Stromal cell of bone marrow (primary cell): ENCODE data around the gene NOS1AP.

ENCODE experiments used
- DNase-seq: peaks from one replicate; pipeline ENCODE4 v3.0.0-alpha.2; 2012; ENCODE audit warnings: low read depth

The NOS1AP gene

DNA sequence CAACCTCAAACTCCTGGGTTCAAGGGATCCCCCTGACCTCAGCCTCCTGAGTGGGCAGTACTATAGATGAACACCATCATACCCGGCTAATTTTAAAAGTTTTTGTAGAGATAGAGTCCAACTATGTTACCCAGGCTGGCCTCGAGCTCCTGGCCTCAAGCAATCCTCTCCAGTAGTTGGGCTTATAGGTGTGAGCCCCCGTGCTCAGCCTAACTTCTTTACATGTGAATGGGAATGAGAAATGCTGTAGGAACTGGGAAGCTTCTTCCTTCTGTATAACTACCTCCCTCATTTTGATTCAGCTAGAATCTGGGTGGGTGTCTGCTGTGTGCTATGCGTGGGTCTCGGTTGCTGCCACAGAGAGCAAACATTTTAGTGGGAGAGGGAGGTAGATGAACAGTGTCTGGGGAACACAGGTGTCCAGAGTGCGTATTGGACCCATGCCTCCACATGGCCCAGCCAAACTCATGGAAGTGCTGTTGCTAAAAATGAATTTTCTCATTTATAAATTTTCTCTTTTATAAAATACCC lies 150.6 kb downstream of the NOS1AP start:
- DNase-seq, result no peak

GRCh38 chr1:162222014-162222413 lies 152.5 kb downstream of the NOS1AP start:
- no peak for DNase-seq

DNA sequence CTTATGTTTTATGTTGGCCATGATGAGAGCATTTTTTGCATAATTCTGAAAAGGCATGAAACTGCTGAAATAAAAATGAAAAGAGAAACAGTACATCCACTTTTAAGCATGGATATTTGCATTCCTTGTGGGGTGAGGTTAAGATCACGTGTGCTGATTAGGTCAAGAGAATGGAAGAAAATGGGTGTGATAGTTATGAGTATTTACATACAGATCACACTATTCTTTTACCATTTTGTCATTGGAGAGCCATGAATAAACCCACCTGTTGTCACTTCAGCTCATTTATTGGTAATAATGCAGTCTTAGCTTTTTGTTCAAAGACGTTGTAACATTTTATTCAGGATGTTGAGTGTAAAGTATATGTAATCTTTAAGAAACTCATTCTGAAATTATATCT lies 153.2 kb downstream of the NOS1AP start:
- DNase-seq, result no peak

DNA sequence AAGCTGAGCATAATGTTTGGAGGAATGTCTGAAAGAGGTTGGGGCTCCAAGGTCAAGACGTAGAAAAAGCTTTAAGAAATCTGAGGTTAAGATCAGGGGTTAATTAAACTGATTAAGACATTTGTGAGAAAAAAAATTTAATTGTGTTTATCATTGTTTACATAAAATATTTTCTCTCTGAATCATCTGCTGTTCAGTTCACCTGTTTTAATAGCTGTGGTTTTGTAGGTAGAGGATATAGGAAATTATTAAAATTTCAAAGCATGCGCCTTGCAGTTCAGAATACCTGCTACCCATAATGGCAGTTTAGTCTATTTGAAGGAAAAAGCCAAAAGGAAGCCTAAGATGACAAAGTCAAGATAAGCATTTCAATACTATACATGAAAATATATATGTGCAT lies 154.0 kb downstream of the NOS1AP start:
- DNase-seq, result no peak

DNA sequence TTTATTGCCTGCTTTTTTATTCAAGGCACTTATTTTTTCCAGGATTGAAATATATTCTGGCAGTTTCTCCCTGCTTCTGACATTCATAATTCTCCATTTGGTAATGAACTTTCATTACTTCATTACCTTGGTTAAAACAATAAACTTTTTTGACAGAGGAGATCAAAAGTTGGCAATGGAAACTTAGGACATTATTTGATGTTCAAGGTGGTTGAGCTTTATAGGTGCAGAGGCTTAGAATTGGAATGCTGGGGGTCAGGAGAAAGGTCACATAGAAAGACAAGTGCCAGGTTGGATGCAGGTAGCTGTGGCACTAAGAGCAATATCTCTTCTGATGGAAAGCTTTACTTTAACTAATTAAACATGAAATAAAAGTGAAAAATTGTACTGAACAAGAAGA lies 154.8 kb downstream of the NOS1AP start:
- DNase-seq, result no peak

GRCh38 chr1:162228586-162228985 lies 159.1 kb downstream of the NOS1AP start:
- DNase-seq, result no peak

GRCh38 chr1:162229549-162229948 lies 160.1 kb downstream of the NOS1AP start:
- no peak for DNase-seq

- DNase-seq, result no peak
These were observed 160.6 kb downstream of the NOS1AP start for GRCh38 chr1:162230096-162230495.

GRCh38 chr1:162230517-162230916 lies 161.0 kb downstream of the NOS1AP start:
- no peak for DNase-seq

DNA sequence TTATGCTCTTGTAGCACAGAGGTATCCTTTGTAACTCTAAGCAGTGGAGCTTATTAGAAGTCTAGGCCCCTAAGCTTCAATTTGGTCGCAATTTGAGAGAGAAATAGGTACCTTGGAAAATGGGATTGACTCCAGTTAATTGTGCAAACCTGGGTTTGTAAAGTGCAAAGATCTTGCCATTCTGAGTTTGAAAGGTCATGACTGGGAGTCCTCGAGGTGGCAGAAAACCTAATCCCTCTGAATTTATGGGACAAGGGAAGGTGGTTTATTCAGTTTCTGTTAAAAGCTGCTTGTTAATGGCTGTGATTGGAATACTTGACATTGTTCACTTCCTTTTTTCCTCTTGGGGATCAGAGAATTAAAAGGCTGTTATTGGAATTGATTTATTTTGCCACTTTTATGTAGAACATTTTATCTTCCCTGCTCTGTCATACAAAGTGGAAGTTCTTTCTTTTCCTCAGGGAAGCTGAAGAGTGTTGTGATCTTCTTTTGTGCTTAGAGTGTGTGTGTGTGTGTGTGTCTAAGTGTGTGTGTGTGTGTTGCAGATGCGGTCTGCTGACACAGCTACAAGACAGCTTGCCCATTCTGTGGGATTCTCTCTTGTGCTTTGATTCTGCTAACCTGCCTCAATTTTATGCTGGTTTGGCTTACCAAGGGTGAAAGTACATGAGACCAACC lies 162.7 kb downstream of the NOS1AP start:
- no peak for DNase-seq

GRCh38 chr1:162233066-162233465 lies 163.6 kb downstream of the NOS1AP start:
- DNase-seq, result no peak

DNA sequence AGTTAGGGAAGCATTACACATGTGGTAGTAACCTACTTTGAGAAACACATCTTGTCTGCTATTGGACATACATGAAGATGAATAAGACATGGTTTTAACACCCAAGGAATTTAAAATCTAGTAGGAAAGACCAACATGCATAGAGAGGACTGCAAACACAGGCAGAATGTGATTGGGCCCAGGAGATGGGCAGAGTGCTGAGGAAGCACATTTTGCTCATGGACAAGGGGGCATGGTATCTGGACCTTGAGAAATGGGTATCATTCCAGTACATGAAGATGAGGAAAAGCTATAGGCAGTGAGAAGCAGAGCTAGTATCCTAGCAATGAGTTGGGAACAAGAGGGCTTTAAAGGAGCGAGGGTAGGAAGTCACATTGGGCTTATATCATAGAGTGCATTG lies 164.4 kb downstream of the NOS1AP start:
- no peak for DNase-seq

GRCh38 chr1:162234571-162234970 lies 165.1 kb downstream of the NOS1AP start:
- DNase-seq, result no peak

- no peak for DNase-seq
These were observed 165.8 kb downstream of the NOS1AP start for GRCh38 chr1:162235241-162235800.

DNA sequence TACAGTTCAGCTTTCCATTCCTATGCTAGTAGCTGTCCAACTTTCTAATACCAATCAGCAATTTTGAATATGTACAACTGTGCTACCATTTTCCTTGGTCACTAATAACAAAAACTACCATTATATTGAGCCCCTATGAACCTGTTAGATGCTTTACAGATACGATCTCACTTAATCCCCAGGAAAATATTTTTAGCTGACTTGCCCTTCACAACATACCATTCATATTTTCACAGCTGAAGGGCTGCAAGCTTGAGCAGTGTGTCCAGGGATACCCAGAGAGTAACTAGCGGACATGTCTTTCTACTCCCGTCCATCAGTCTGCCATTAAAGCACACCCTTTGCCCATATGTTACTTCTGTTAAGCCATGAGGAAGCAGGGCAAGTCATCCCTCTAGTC lies 166.7 kb downstream of the NOS1AP start:
- DNase-seq, result no peak

- no peak for DNase-seq
These were observed 167.1 kb downstream of the NOS1AP start for GRCh38 chr1:162236618-162237017.

DNA sequence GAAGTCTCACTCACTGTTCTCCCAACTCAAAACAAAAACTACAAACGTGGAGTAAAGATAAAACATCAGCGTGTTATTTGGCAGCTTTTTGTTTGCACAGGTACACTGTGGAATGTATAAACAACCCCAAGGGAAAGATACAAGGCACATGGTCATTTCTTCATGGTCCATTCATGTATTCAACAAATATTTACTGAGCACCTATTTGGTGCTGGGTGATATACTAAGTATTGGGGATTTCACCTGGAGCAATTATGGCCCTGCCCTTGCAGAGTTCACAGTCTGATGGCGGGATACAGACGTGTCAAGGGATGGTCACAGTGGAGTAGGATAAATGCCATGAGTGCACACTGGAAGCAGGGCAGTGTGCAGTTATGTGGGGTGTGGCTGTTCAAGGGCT lies 171.1 kb downstream of the NOS1AP start:
- no peak for DNase-seq

DNA sequence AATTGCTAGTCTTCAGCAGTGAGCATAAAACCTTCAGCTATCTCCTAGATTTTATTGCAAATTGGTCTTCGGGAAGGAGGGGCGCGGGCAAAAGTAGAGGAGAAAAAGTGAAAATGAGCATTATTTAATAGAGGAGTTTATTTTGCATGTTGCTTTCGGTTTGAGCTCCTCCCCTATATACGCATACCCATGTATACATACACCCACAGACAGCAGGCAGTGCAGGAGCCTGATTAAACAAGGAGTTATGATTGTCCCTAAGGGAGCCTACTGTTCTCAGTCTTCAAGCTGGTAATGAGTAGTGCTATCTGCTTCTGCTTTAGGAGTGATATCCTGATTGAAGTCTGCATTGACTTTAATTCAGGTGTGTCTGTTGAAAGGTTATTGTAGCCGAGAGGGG lies 173.3 kb downstream of the NOS1AP start:
- DNase-seq, result no peak

DNA sequence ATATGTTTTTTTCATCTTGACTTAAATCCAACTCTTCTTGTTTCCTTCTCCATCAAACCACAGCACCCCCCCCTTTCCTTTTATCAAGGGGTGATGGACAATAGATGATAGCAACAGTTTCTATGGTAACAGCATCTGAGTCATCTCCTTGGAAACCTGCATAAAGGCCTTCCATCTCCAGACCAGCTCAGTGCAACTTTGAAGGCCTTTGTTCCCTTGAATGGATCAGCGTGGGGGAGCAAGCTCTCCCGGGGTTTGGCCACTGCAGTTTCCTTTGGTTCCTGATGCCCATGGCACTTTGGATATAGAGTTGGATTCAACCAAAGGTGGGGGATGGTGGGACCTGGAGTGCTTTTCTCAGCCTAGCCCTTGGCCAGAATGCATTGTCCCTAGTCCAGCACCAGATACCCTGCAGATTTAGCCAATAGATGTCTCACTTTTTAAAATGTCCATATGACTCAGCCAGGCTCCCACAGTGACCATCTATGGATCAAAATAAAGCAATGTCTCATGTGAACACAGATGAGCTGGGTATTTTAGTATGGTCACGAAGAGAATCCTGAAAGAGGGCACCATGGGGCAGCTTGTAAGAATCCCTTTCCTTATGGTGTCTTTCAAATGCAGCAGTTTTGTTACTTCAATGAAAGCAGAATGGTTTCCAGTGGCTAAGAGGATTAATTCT lies 179.5 kb downstream of the NOS1AP start:
- no peak for DNase-seq

DNA sequence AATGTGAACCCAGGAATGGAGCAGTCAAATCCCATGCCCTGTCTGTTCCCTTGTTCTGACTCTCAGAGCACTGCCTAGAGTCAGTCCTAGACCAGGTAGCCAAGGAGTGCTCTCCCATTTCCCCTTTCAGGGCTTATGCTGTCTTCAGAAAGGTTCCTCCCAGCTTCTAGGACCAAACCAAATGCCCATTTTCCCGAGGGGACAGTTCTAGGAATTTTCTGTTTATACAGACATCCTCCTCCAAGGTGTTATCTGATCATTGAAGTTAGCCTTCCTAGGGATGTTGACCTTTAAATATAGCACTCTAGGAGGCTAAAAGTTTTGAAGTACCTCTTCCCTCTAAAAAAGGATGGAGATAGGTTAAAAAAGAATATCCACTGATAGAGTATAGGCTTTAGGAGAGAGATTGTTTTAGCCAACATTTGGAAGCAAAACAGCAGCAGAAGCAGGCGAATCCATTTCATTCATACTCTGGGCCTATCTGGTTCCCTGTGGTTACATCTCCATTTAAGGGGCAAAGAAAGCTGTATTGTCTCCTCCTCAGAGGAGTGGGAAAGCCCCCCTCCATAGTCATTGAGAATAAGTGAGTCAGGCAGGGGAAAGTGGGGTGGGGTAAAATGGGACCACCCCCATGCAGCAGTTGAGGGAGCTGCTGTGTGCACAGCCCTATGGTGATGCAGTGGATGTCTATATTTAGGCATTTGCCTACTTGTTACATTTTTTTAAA lies 180.7 kb downstream of the NOS1AP start:
- DNase-seq, result no peak

DNA sequence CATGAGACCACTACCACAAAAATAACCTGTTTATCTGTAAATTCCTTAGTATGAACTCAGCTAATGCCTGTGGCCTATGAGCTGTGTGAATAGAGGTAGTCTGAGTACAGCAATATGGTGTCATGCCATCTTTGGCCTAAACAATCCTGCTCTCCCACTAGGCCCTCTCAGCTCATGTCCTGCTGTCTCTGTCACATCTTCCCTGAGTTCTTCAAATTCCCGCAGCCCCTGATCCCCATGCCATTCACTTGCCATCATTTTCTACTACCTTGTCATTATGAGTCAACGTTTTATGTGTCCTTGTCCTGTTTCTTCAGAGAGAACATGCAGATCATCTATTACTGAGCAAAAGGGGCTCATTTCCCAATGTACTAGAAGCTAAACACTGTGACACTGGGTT lies 181.6 kb downstream of the NOS1AP start:
- no peak for DNase-seq

GRCh38 chr1:162252214-162252613 lies 182.7 kb downstream of the NOS1AP start:
- DNase-seq, result no peak

DNA sequence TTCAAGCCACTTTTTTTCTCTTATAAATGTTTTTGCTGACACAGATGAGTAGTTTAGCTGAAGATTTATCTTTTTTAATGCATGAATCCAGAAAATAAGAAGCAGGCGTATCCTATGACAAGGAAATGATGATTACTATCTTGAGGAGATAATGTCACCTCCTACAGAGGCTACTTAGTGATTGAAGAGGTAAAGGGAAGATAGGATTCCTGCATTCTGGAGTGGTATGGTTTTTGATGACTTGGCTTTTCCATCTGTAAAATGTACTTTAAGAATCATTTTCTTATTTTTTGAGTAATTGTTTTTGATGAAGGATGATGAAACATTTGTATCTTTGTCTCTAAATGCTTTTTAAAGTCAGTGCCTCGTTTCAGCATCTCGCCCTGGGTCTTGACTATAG lies 184.3 kb downstream of the NOS1AP start:
- DNase-seq, result no peak
